Neutrophil (primary cell): ENCODE data around the gene GRK3.

Experiments
- H3K27ac ChIP-seq: fragments of 200-600 bp; sonication (generic); 2 replicates; pipeline ENCODE4 v1.5.1; 2016; ENCODE audit warnings: mild to moderate bottlenecking, moderate library complexity
- H3K27me3 ChIP-seq: fragments of 200-600 bp; sonication (generic); 2 replicates; pipeline ENCODE4 v1.6.0; 2016; ENCODE audit warnings: mild to moderate bottlenecking
- H3K36me3 ChIP-seq: fragments of 200-600 bp; sonication (generic); 2 replicates; pipeline ENCODE4 v1.5.1; 2017
- H3K4me1 ChIP-seq, 2 experiments: fragments of 200-600 bp in 1 of 2; sonication (generic) in 1 of 2; 1 replicate in 1 of 2; 2 replicates in 1 of 2; pipeline versions ENCODE4 v1.5.1 to v1.6.1; 2013 to 2016; ENCODE audit warnings: low read depth in 1 of 2, low read length in 1 of 2, mild to moderate bottlenecking in 1 of 2, moderate library complexity in 1 of 2; ENCODE audit not compliant: control insufficient read depth in 1 of 2, insufficient read depth in 1 of 2
- H3K4me3 ChIP-seq, 2 experiments: fragments of 200-600 bp in 1 of 2; sonication (generic) in 1 of 2; 1 replicate in 1 of 2; 2 replicates in 1 of 2; pipeline ENCODE4 v1.5.1; 2013 to 2016; ENCODE audit warnings: low read depth in 1 of 2, low read length in 1 of 2, mild to moderate bottlenecking in 1 of 2, moderate library complexity in 1 of 2
- H3K9me3 ChIP-seq: fragments of 200-600 bp; sonication (generic); 2 replicates; pipeline ENCODE4 v1.5.1; 2016
- CTCF ChIP-seq: fragments of 200-600 bp; sonication (generic); IDR thresholded peaks from 2 replicates; pipeline ENCODE4 v1.5.1; 2016; ENCODE audit warnings: antibody characterized with exemption

The GRK3 gene

GRCh38 chr22:25750569-25751173, 186.2 kb downstream of the GRK3 start:
- no peaks in the 10 kb centered on the region for H3K9me3 ChIP-seq
- no peak overlapping the region for H3K27ac ChIP-seq
- no peak for TF ChIP-seq CTCF

GRCh38 chr22:25751174-25751581, 186.7 kb downstream of the GRK3 start:
- peaks cover 20% of the 10 kb centered on the region for H3K27me3 ChIP-seq
- no peaks in the 10 kb centered on the region for H3K4me1 ChIP-seq
- no peak for TF ChIP-seq CTCF
- H3K36me3 ChIP-seq = no peaks in the 10 kb centered on the region
- no peak overlapping the region for H3K27ac ChIP-seq
- no peaks in the 10 kb centered on the region for H3K9me3 ChIP-seq
- no peak overlapping the region for H3K4me3 ChIP-seq

More at GRCh38 chr22:25750569-25751173, 186.2 kb downstream of the GRK3 start:
- no peak overlapping the region for H3K4me3 ChIP-seq
- no peaks in the 10 kb centered on the region for H3K36me3 ChIP-seq
- H3K27me3 ChIP-seq = peaks cover 20% of the 10 kb centered on the region
- H3K4me1 ChIP-seq = no peaks in the 10 kb centered on the region

GRCh38 chr22:25752615-25753214, 188.2 kb downstream of the GRK3 start:
- Histone ChIP-seq H3K4me3 (no peak overlapping the region), H3K27me3 (peaks cover 14% of the 10 kb centered on the region), H3K36me3 (no peaks in the 10 kb centered on the region), H3K9me3 (no peaks in the 10 kb centered on the region), H3K27ac (no peak overlapping the region), H3K4me1 (no peaks in the 10 kb centered on the region)
- TF ChIP-seq CTCF = no peak

- no peaks in the 10 kb centered on the region for H3K36me3 ChIP-seq
- H3K4me1 ChIP-seq = no peaks in the 10 kb centered on the region
- no peak overlapping the region for H3K27ac ChIP-seq
- H3K4me3 ChIP-seq = no peak overlapping the region
- H3K9me3 ChIP-seq = no peaks in the 10 kb centered on the region
- TF ChIP-seq CTCF = no peak
- peaks cover 8% of the 10 kb centered on the region for H3K27me3 ChIP-seq
Observed at GRCh38 chr22:25753252-25753651, 188.8 kb downstream of the GRK3 start.

- no peak for TF ChIP-seq CTCF
- H3K4me3 ChIP-seq = no peak overlapping the region
- no peaks in the 10 kb centered on the region for H3K4me1 ChIP-seq
- H3K9me3 ChIP-seq = no peaks in the 10 kb centered on the region
- no peaks in the 10 kb centered on the region for H3K36me3 ChIP-seq
- peaks cover 8% of the 10 kb centered on the region for H3K27me3 ChIP-seq
- H3K27ac ChIP-seq = no peak overlapping the region
Observed at GRCh38 chr22:25754527-25755202, 190.2 kb downstream of the GRK3 start.
